Thoracic aorta (tissue), 2 donors: ENCODE measurements around the gene RPTOR. TPM values are rescaled to one million over a fixed set of nuclear protein-coding genes. Genes with fewer than 3 reads are reported as not detected.

Source experiments
- ATAC-seq: fragments of 150-250 bp; one replicate; pipeline ENCODE4 v1.8.0; 2017; ENCODE audit warnings: low read depth; ENCODE audit not compliant: insufficient number of reproducible peaks, low FRiP score
- DNase-seq: peaks from one replicate; pipeline ENCODE4 v3.0.0-alpha.2; 2020; ENCODE audit warnings: low spot score
- H3K27ac ChIP-seq, 2 donors: fragments of 200-600 bp; sonication (generic); 1 replicate in 1 of 2; 2 replicates in 1 of 2; pipeline ENCODE4 v1.5.1; 2016; ENCODE audit warnings: mild to moderate bottlenecking in 2 of 2, moderate library complexity in 2 of 2
- H3K27me3 ChIP-seq: fragments of 200-600 bp; sonication (generic); replicated peaks from 2 replicates; pipeline ENCODE4 v1.6.0; 2016; ENCODE audit warnings: mild to moderate bottlenecking; ENCODE audit not compliant: insufficient read depth
- H3K36me3 ChIP-seq: fragments of 200-600 bp; sonication (generic); one replicate; pipeline ENCODE4 v1.5.1; 2016
- H3K4me1 ChIP-seq, 2 donors: fragments of 200-600 bp; sonication (generic); 1 replicate in 1 of 2; 2 replicates in 1 of 2; pipeline versions ENCODE4 v1.5.1 to v1.6.0; 2016; ENCODE audit warnings: low read depth in 2 of 2, mild to moderate bottlenecking in 1 of 2; ENCODE audit not compliant: control insufficient read depth in 1 of 2
- H3K4me3 ChIP-seq: fragments of 200-600 bp; sonication (generic); 2 replicates; pipeline ENCODE4 v1.5.1; 2016; ENCODE audit warnings: mild to moderate bottlenecking
- H3K9me3 ChIP-seq: fragments of 200-600 bp; sonication (generic); 2 replicates; pipeline ENCODE4 v1.5.1; 2016
- CTCF ChIP-seq: fragments of 200-600 bp; sonication (generic); IDR thresholded peaks from one replicate; pipeline ENCODE4 v1.5.1; 2019; ENCODE audit warnings: antibody characterized with exemption
- total RNA-seq, 2 donors: library from RNA; depleted of rRNA; stranded (reverse); fragments of >200 nt; gene quantifications; one replicate each; pipeline versions ENCODE4 v1.1.0 to v1.2.3, GENCODE V29; 2016

RPTOR gene
- total RNA-seq, 2 donors from 2014 or later: 42.0 to 47.4 TPM

- TF ChIP-seq CTCF: no peak
- H3K36me3 ChIP-seq: no peaks in the 10 kb centered on the region
- no peaks in the 10 kb centered on the region for H3K9me3 ChIP-seq
- DNase-seq (no peak), ATAC-seq (no peak)
- H3K27me3 ChIP-seq: no peaks in the 10 kb centered on the region
- no peak overlapping the region for H3K4me3 ChIP-seq
- no peaks in the 10 kb centered on the region for H3K4me1 ChIP-seq
- H3K27ac ChIP-seq: no peak overlapping the region
These were observed 301.4 kb downstream of the RPTOR start for GRCh38 chr17:80845863-80846671.

- no peaks in the 10 kb centered on the region for H3K9me3 ChIP-seq
- no peak for DNase-seq
- no peaks in the 10 kb centered on the region for H3K4me1 ChIP-seq
- H3K27ac ChIP-seq: no peak overlapping the region
- no peak for TF ChIP-seq CTCF
- H3K27me3 ChIP-seq: no peaks in the 10 kb centered on the region
- H3K36me3 ChIP-seq: no peaks in the 10 kb centered on the region
- no peak for ATAC-seq
- H3K4me3 ChIP-seq: no peak overlapping the region
These were observed 302.3 kb downstream of the RPTOR start for GRCh38 chr17:80846932-80847331.

DNA sequence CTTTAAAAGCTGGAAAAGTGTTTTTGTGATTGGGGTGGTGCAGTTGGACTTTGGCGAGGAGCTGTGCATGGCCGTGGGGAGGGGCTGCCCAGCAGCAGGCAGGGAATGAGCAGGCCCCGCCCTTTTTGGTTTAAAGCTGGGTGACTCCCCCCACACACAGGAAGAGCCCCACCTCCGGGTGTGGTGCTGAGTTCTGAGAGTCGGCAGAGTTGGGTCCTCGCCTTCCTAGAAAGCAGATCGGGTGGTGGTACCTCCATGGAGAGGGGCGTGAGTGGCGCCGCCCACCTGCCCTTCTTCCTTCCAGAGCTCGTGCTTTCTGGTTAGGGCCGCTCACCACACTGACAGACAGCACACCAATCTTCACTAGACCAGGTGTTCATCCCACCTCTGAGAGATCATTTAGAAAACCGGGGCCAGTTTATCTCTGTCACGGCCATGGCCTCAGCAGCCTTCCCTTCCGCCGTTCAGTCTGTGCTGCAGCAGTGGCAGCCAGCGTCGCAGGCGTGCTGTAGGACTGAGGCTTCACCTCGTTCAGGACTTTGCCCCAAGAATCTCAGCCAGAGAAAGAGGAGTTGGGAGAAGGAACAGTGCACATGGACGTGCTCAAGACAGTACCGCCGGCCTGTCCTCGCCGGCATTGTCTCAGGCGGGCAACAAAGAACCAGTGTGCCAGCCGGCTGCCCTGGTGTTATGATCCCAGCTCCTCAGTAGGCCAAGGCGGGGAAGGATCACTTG lies 303.0 kb downstream of the RPTOR start:
- no peaks in the 10 kb centered on the region for H3K36me3 ChIP-seq
- DNase-seq: no peak

DNA sequence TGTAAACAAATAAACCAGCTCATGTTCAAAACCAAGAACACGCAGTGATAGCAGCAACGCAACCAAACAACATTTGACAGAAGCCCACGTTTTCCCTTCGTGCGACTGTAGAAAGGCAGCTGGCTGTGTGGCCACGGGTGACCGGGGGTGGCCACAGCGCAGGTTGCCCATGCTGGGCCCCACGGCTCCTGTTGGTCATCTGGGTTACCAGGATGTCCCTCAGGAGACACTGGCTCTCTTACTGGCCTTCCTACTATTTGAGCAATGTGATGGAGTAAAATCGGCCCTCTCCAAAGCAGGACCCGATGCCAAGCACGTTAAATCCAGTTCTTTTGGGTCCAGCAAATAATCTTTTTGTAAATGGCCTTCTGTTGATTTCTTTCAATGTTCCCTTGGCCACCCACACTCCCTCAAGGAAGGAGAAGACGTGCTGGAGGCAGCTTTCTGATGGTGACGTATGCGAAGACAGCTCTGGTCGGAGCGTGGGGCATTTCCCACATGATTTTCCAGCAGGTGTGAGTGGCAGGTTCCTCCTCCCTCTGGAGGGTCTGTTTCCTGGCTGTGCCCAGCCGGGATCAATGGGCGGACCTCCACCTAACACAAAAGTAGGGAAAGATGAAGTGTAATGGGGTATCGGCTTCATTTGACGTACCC lies 303.9 kb downstream of the RPTOR start:
- DNase-seq (no peak), ATAC-seq (no peak)
- TF ChIP-seq CTCF: no peak
- no peaks in the 10 kb centered on the region for H3K36me3 ChIP-seq
- no peaks in the 10 kb centered on the region for H3K4me1 ChIP-seq
- H3K27me3 ChIP-seq: no peaks in the 10 kb centered on the region
- no peaks in the 10 kb centered on the region for H3K9me3 ChIP-seq
- H3K4me3 ChIP-seq: no peak overlapping the region
- H3K27ac ChIP-seq: no peak overlapping the region

More for the DNA sequence above, 303.0 kb downstream of the RPTOR start:
- no peaks in the 10 kb centered on the region for H3K4me1 ChIP-seq
- no peak for TF ChIP-seq CTCF
- H3K27ac ChIP-seq: no peak overlapping the region
- H3K4me3 ChIP-seq: no peak overlapping the region
- no peak for ATAC-seq
- no peaks in the 10 kb centered on the region for H3K27me3 ChIP-seq
- no peaks in the 10 kb centered on the region for H3K9me3 ChIP-seq

- no peak overlapping the region for H3K27ac ChIP-seq
- no peak for TF ChIP-seq CTCF
- no peaks in the 10 kb centered on the region for H3K9me3 ChIP-seq
- H3K4me1 ChIP-seq: no peaks in the 10 kb centered on the region
- no peaks in the 10 kb centered on the region for H3K36me3 ChIP-seq
- H3K27me3 ChIP-seq: no peaks in the 10 kb centered on the region
- no peak for ATAC-seq
- no peak overlapping the region for H3K4me3 ChIP-seq
- no peak for DNase-seq
These were observed 304.5 kb downstream of the RPTOR start for GRCh38 chr17:80849119-80849518.
